Chondrocyte (in vitro differentiated cells): ENCODE results near the gene MGAT4A. TPM values are rescaled to one million over a fixed set of nuclear protein-coding genes. Genes with fewer than 3 reads are reported as not detected.
"Not testable (repeated sequence)": the region's sequence is repeated elsewhere in the genome, so short reads cannot be mapped to it uniquely, and the experiment has no call there.

Source experiments
- DNase-seq: peaks from one replicate; pipeline ENCODE4 v3.0.0; 2021; ENCODE audit warnings: mixed read lengths, low spot score
- H3K27ac Mint-ChIP-seq: one replicate; pipeline ENCODE4 v1.8.0; 2021; ENCODE audit warnings: mild to moderate bottlenecking, moderate library complexity, mixed read lengths; ENCODE audit not compliant: unreplicated experiment
- H3K27me3 Mint-ChIP-seq: 2 replicates; pipeline ENCODE4 v1.8.0; 2021; ENCODE audit warnings: low read depth, mixed read lengths
- H3K36me3 Mint-ChIP-seq: 2 replicates; pipeline ENCODE4 v1.8.0; 2021; ENCODE audit warnings: low read depth, mixed read lengths
- H3K4me1 Mint-ChIP-seq: 2 replicates; pipeline ENCODE4 v1.8.0; 2021; ENCODE audit warnings: low read depth, mild to moderate bottlenecking, mixed read lengths
- H3K4me3 Mint-ChIP-seq: one replicate; pipeline ENCODE4 v1.8.0; 2021; ENCODE audit warnings: mild to moderate bottlenecking, moderate library complexity, mixed read lengths; ENCODE audit not compliant: unreplicated experiment
- H3K9me3 Mint-ChIP-seq: 2 replicates; pipeline ENCODE4 v1.8.0; 2021; ENCODE audit warnings: low read depth, mixed read lengths
- CTCF ChIP-seq: fragments of 200-600 bp; sonication (generic); IDR thresholded peaks from 2 replicates; pipeline ENCODE4 v1.5.0; 2021; ENCODE audit warnings: antibody characterized with exemption, mild to moderate bottlenecking, moderate library complexity
- total RNA-seq: library from RNA; stranded (reverse); gene quantifications from 3 replicates; pipeline ENCODE4 v1.2.1, GENCODE V29; 2021

The MGAT4A gene
- total RNA-seq, 1 donor from 2014 or later = 2.1 TPM

GRCh38 chr2:98665677-98666076 lies 65.3 kb downstream of the MGAT4A start:
- Mint-ChIP-seq H3K36me3 (peaks cover 5% of the 10 kb centered on the region), H3K4me3 (no peak overlapping the region), H3K27ac (no peak overlapping the region), H3K27me3 (peaks cover 11% of the 10 kb centered on the region), H3K4me1 (no peaks in the 10 kb centered on the region), H3K9me3 (peaks cover 17% of the 10 kb centered on the region)
- no peak for TF ChIP-seq CTCF
- DNase-seq = no peak

- no peak for DNase-seq
- H3K27me3 Mint-ChIP-seq = peaks cover 11% of the 10 kb centered on the region
- H3K9me3 Mint-ChIP-seq = peaks cover 23% of the 10 kb centered on the region
Measured at GRCh38 chr2:98664323-98664722, 66.6 kb downstream of the MGAT4A start.

GRCh38 chr2:98663511-98664090 lies 67.3 kb downstream of the MGAT4A start:
- no peak for TF ChIP-seq CTCF
- Mint-ChIP-seq H3K27me3 (peaks cover 11% of the 10 kb centered on the region), H3K4me1 (no peaks in the 10 kb centered on the region), H3K4me3 (no peak overlapping the region), H3K9me3 (peaks cover 23% of the 10 kb centered on the region), H3K27ac (no peak overlapping the region), H3K36me3 (peaks cover 9% of the 10 kb centered on the region)
- DNase-seq = no peak

More at GRCh38 chr2:98664323-98664722, 66.6 kb downstream of the MGAT4A start:
- no peak overlapping the region for H3K4me3 Mint-ChIP-seq
- H3K27ac Mint-ChIP-seq = no peak overlapping the region
- TF ChIP-seq CTCF = no peak
- peaks cover 9% of the 10 kb centered on the region for H3K36me3 Mint-ChIP-seq
- H3K4me1 Mint-ChIP-seq = no peaks in the 10 kb centered on the region

GRCh38 chr2:98659491-98659840 lies 71.5 kb downstream of the MGAT4A start:
- not testable (repeated sequence) for H3K27me3 Mint-ChIP-seq, H3K36me3 Mint-ChIP-seq, H3K4me3 Mint-ChIP-seq, H3K4me1 Mint-ChIP-seq, H3K27ac Mint-ChIP-seq, DNase-seq
- peaks cover 13% of the 10 kb centered on the region for H3K9me3 Mint-ChIP-seq

GRCh38 chr2:98658816-98659490 lies 72.0 kb downstream of the MGAT4A start:
- DNase-seq = no peak
- Mint-ChIP-seq H3K27ac (no peak overlapping the region), H3K27me3 (peaks cover 8% of the 10 kb centered on the region), H3K9me3 (peaks cover 13% of the 10 kb centered on the region), H3K4me3 (no peak overlapping the region), H3K4me1 (no peaks in the 10 kb centered on the region), H3K36me3 (peaks cover 7% of the 10 kb centered on the region)
- no peak for TF ChIP-seq CTCF

GRCh38 chr2:98656800-98657199 lies 74.1 kb downstream of the MGAT4A start:
- no peaks in the 10 kb centered on the region for H3K4me1 Mint-ChIP-seq
- no peak for DNase-seq
- peaks cover 7% of the 10 kb centered on the region for H3K36me3 Mint-ChIP-seq
- H3K27me3 Mint-ChIP-seq = peaks cover 5% of the 10 kb centered on the region
- no peak for TF ChIP-seq CTCF
- no peak overlapping the region for H3K27ac Mint-ChIP-seq
- peaks cover 13% of the 10 kb centered on the region for H3K9me3 Mint-ChIP-seq
- no peak overlapping the region for H3K4me3 Mint-ChIP-seq
